CD4-positive, alpha-beta memory T cell (primary cell): ENCODE results near the gene PTPN3. TPM values are rescaled to one million over a fixed set of nuclear protein-coding genes. Genes with fewer than 3 reads are reported as not detected.

Experiments
- CTCF ChIA-PET: fragments of 350-600 bp; sonication (Branson Sonifier 250); formaldehyde crosslinking; loops from one replicate; lab custom pipeline; 2021; ENCODE audit warnings: inconsistent platforms; ENCODE audit not compliant: partially characterized antibody; lab: Charles Lee
- POLR2A ChIA-PET: fragments of 350-600 bp; sonication (Branson Sonifier 250); formaldehyde crosslinking; loops from one replicate; lab custom pipeline; 2021; ENCODE audit not compliant: partially characterized antibody; lab: Charles Lee
- DNase-seq, 5 donors: peaks; one replicate each; pipeline versions ENCODE4 v3.0.0 to v3.0.0-alpha.2; 2020 to 2022; ENCODE audit warnings: mixed read lengths in 1 of 5
- H3K27ac ChIP-seq: one replicate; pipeline ENCODE4 v1.7.0; 2013; ENCODE audit warnings: low read depth, low read length
- H3K27me3 ChIP-seq: 2 replicates; pipeline ENCODE4 v1.7.0; 2013; ENCODE audit warnings: mild to moderate bottlenecking, low read length, moderate library complexity; ENCODE audit not compliant: insufficient read depth
- H3K36me3 ChIP-seq: 2 replicates; pipeline ENCODE4 v1.7.0; 2013; ENCODE audit warnings: mild to moderate bottlenecking, low read length, moderate library complexity; ENCODE audit not compliant: insufficient read depth
- H3K4me1 ChIP-seq: 2 replicates; pipeline ENCODE4 v1.7.0; 2013; ENCODE audit warnings: mild to moderate bottlenecking, low read length, moderate library complexity; ENCODE audit not compliant: insufficient read depth
- H3K4me3 ChIP-seq, 2 donors: one replicate each; pipeline ENCODE4 v1.7.0; 2013; ENCODE audit warnings: low read length in 2 of 2, mild to moderate bottlenecking in 1 of 2
- H3K9me3 ChIP-seq, 2 donors: one replicate each; pipeline ENCODE4 v1.7.0; 2013; ENCODE audit warnings: low read length in 2 of 2, control low read depth in 1 of 2; ENCODE audit not compliant: control insufficient read depth in 1 of 2
- H3K27ac Mint-ChIP-seq, 7 donors: one replicate each; pipeline ENCODE4 v1.8.0; 2020 to 2021; ENCODE audit warnings: mixed read lengths in 7 of 7, mild to moderate bottlenecking in 6 of 7, inconsistent platforms in 3 of 7, moderate library complexity in 3 of 7
- H3K27me3 Mint-ChIP-seq, 2 donors: one replicate each; pipeline ENCODE4 v1.8.0; 2020 to 2021; ENCODE audit warnings: mixed read lengths in 2 of 2
- H3K36me3 Mint-ChIP-seq, 2 donors: one replicate each; pipeline ENCODE4 v1.8.0; 2020 to 2021; ENCODE audit warnings: mixed read lengths in 2 of 2, inconsistent platforms in 1 of 2, mild to moderate bottlenecking in 1 of 2
- H3K4me1 Mint-ChIP-seq, 4 donors: one replicate each; pipeline ENCODE4 v1.8.0; 2020 to 2021; ENCODE audit warnings: mixed read lengths in 4 of 4, mild to moderate bottlenecking in 1 of 4
- H3K4me3 Mint-ChIP-seq, 8 donors: one replicate each; pipeline ENCODE4 v1.8.0; 2020 to 2021; ENCODE audit warnings: mixed read lengths in 8 of 8, mild to moderate bottlenecking in 7 of 8, moderate library complexity in 6 of 8, inconsistent platforms in 3 of 8
- H3K9me3 Mint-ChIP-seq, 8 donors: one replicate each; pipeline ENCODE4 v1.8.0; 2020 to 2021; ENCODE audit warnings: mixed read lengths in 8 of 8, mild to moderate bottlenecking in 5 of 8, inconsistent platforms in 3 of 8, moderate library complexity in 1 of 8
- intact Hi-C: fragments of 100-400 bp; cut with micrococcal nuclease; formaldehyde crosslinking; loops from one replicate; pipeline ENCODE4 v1.15.1; 2023
- polyA plus RNA-seq, 2 donors: library from polyadenylated mRNA; unstranded; fragments of 300-500 nt; fragmentation: Illumina TruSeq; gene quantifications; one replicate each; pipeline ENCODE4 v1.2.3, GENCODE V29; 2021
- total RNA-seq, 2 experiments: library from RNA; stranded (reverse); gene quantifications; one replicate each; pipeline ENCODE4 v1.2.3, GENCODE V29; 2021

PTPN3 gene
- total and polyA plus RNA-seq, 4 experiments from 2014 or later, result not detected

- CTCF ChIA-PET, result interaction anchor here (0.9 kb wide), 1 partner anchor 10 kb away, joined by 3 read pairs; no protein-coding TSS in a partner anchor
Measured at GRCh38 chr9:109403766-109404320, 94.3 kb downstream of the PTPN3 start.

GRCh38 chr9:109403116-109403515 is 95.0 kb downstream of the PTPN3 start:
- H3K27ac Mint-ChIP-seq, result peak overlapping the region in 1 of 7 donors; percentile 17
- DNase-seq, result no peak
- H3K27me3 Mint-ChIP-seq, result peaks cover 10 to 11% of the 10 kb centered on the region in 2 donors
- no peaks in the 10 kb centered on the region for H3K36me3 ChIP-seq
- intact Hi-C loops, result no loop called here
- POLR2A ChIA-PET, result no interaction called here
- H3K9me3 Mint-ChIP-seq, result peaks cover 0 to 2% (median 0%) of the 10 kb centered on the region in 8 donors
- no peak overlapping the region for H3K4me3 Mint-ChIP-seq
- H3K4me1 ChIP-seq, result no peaks in the 10 kb centered on the region
- no peaks in the 10 kb centered on the region for H3K27me3 ChIP-seq
- H3K4me3 ChIP-seq, result no peak overlapping the region
- no peaks in the 10 kb centered on the region for H3K36me3 Mint-ChIP-seq
- no peaks in the 10 kb centered on the region for H3K9me3 ChIP-seq
- CTCF ChIA-PET, result no interaction called here
- no peak overlapping the region for H3K27ac ChIP-seq
- H3K4me1 Mint-ChIP-seq, result peaks cover 0 to 2% (median 0%) of the 10 kb centered on the region in 4 donors

More at GRCh38 chr9:109403766-109404320, 94.3 kb downstream of the PTPN3 start:
- no peaks in the 10 kb centered on the region for H3K27me3 ChIP-seq
- POLR2A ChIA-PET, result no interaction called here
- no peak overlapping the region for H3K4me3 ChIP-seq
- no peaks in the 10 kb centered on the region for H3K4me1 ChIP-seq
- no peaks in the 10 kb centered on the region for H3K9me3 Mint-ChIP-seq
- H3K36me3 ChIP-seq, result no peaks in the 10 kb centered on the region
- H3K4me1 Mint-ChIP-seq, result peaks cover 0 to 2% (median 0%) of the 10 kb centered on the region in 4 donors
- H3K9me3 ChIP-seq, result no peaks in the 10 kb centered on the region
- H3K27me3 Mint-ChIP-seq, result peaks cover 10 to 11% of the 10 kb centered on the region in 2 donors
- H3K27ac ChIP-seq, result no peak overlapping the region
- intact Hi-C loops, result no loop called here
- no peak overlapping the region for H3K4me3 Mint-ChIP-seq
- H3K27ac Mint-ChIP-seq, result no peak overlapping the region
- no peaks in the 10 kb centered on the region for H3K36me3 Mint-ChIP-seq
- DNase-seq, result no peak

DNA sequence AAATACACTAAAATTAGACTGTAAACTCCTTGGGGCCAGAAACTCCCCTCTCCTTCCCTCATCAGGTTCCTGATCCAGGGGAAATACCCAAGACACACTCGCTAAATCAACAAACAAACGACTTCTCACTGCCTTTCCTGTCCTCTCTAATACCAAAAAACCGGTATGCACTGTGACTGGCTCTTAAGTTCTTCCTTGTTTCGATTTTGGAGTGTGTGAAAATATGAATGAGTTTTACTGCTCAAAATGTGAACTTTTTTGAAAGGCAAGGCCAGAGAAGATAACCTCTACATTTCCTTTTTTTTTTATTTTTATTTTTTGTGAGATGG is 96.2 kb downstream of the PTPN3 start:
- H3K4me1 Mint-ChIP-seq, result peaks cover 0 to 2% (median 0%) of the 10 kb centered on the region in 4 donors
- no peaks in the 10 kb centered on the region for H3K27me3 ChIP-seq
- intact Hi-C loops, result no loop called here
- H3K4me3 ChIP-seq, result no peak overlapping the region
- H3K27me3 Mint-ChIP-seq, result peaks cover 10 to 11% of the 10 kb centered on the region in 2 donors
- no peak overlapping the region for H3K27ac Mint-ChIP-seq
- no peak overlapping the region for H3K4me3 Mint-ChIP-seq
- no peaks in the 10 kb centered on the region for H3K36me3 ChIP-seq
- ChIA-PET CTCF (no interaction called here), POLR2A (no interaction called here)
- no peak overlapping the region for H3K27ac ChIP-seq
- H3K36me3 Mint-ChIP-seq, result no peaks in the 10 kb centered on the region
- no peaks in the 10 kb centered on the region for H3K4me1 ChIP-seq
- no peaks in the 10 kb centered on the region for H3K9me3 ChIP-seq
- no peak for DNase-seq
- peaks cover 0 to 2% (median 0%) of the 10 kb centered on the region in 8 donors for H3K9me3 Mint-ChIP-seq

DNA sequence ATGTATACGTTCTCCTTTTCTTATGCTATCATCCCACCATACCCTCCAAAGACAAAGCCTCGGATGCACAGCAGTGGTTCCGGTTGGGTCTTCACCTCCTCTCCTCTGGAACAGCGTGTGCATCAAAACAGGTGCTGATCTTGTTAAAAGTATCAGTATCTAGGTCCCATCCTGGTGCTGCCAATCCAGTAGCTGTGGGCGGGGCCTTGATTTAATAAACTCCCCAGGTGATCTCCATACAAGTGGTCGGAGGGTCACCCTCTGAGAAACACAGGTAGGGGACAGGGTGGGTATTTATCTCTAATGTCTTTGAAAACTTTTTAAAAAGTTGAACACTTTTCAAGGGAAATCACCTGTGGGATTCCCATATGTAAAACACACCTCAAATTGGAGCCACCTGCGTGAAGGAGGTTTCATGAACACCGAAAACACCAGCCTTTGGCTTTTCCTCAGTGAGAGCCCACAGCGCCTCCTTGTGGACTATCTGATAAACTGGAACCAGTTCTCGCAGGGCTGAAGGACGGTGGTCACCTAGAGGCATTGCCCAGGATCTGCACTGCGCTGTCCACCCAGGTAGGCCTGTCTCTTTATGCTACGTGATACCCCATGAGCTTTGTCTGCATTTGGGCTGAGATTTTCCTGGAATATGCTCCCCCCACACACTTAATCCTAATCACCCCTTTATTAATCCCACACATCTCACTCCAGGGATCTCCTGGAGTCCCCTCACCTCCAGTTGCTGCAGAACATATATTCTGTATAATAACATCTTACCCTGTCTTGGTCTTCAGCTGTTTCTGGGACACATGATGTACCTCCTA is 96.7 kb downstream of the PTPN3 start:
- peaks cover 0 to 3% (median 0%) of the 10 kb centered on the region in 8 donors for H3K9me3 Mint-ChIP-seq
- no peak overlapping the region for H3K4me3 Mint-ChIP-seq
- H3K27me3 ChIP-seq, result no peaks in the 10 kb centered on the region
- H3K9me3 ChIP-seq, result no peaks in the 10 kb centered on the region
- H3K4me3 ChIP-seq, result no peak overlapping the region
- no peak overlapping the region for H3K27ac Mint-ChIP-seq
- ChIA-PET POLR2A (no interaction called here), CTCF (no interaction called here)
- intact Hi-C loops, result no loop called here
- H3K4me1 Mint-ChIP-seq, result peaks cover 0 to 2% (median 0%) of the 10 kb centered on the region in 4 donors
- peaks cover 10 to 15% of the 10 kb centered on the region in 2 donors for H3K27me3 Mint-ChIP-seq
- peak in 1 of 5 donors; percentile 4 for DNase-seq
- no peaks in the 10 kb centered on the region for H3K36me3 ChIP-seq
- no peaks in the 10 kb centered on the region for H3K36me3 Mint-ChIP-seq
- no peaks in the 10 kb centered on the region for H3K4me1 ChIP-seq
- no peak overlapping the region for H3K27ac ChIP-seq

DNA sequence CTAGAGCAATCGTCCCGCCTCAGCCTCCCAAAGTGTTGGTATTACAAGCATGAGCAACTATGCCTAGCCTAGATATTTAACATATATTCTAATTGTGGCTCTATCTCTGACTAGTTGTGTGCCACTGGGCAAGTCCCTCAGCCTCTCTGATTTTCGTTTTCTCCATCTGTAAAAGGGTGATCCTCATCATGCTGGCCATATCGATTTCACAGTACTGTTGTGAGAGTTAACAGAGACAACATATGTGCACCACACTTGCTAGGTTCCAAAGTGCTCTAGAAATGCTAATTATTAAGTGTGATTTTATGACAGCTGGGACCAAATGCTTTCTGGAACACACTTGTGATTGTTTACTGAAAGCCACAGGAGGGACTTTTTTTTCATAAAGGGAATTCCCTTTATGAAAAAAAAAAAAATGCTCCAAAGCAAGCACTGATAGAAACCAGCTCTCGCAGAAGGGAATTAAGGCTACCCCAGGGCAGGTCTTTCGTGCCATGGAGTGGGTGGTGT is 98.8 kb downstream of the PTPN3 start:
- H3K36me3 Mint-ChIP-seq, result no peaks in the 10 kb centered on the region
- no peak overlapping the region for H3K27ac Mint-ChIP-seq
- peaks cover 0 to 3% (median 0%) of the 10 kb centered on the region in 8 donors for H3K9me3 Mint-ChIP-seq
- no peak for DNase-seq
- H3K4me3 Mint-ChIP-seq, result no peak overlapping the region
- H3K4me1 ChIP-seq, result no peaks in the 10 kb centered on the region
- CTCF ChIA-PET, result no interaction called here
- H3K27me3 Mint-ChIP-seq, result peaks cover 10 to 19% of the 10 kb centered on the region in 2 donors
- intact Hi-C loops, result no loop called here
- no peaks in the 10 kb centered on the region for H3K9me3 ChIP-seq
- peaks cover 0 to 2% (median 0%) of the 10 kb centered on the region in 4 donors for H3K4me1 Mint-ChIP-seq
- H3K27me3 ChIP-seq, result no peaks in the 10 kb centered on the region
- POLR2A ChIA-PET, result no interaction called here
- H3K4me3 ChIP-seq, result no peak overlapping the region
- no peaks in the 10 kb centered on the region for H3K36me3 ChIP-seq
- H3K27ac ChIP-seq, result no peak overlapping the region

GRCh38 chr9:109391176-109391575 is 106.9 kb downstream of the PTPN3 start:
- no peaks in the 10 kb centered on the region for H3K9me3 Mint-ChIP-seq
- POLR2A ChIA-PET, result no interaction called here
- no peaks in the 10 kb centered on the region for H3K4me1 Mint-ChIP-seq
- Histone ChIP-seq H3K27ac (no peak overlapping the region), H3K4me3 (no peak overlapping the region), H3K27me3 (no peaks in the 10 kb centered on the region), H3K36me3 (no peaks in the 10 kb centered on the region), H3K9me3 (no peaks in the 10 kb centered on the region), H3K4me1 (no peaks in the 10 kb centered on the region)
- CTCF ChIA-PET, result no interaction called here
- H3K36me3 Mint-ChIP-seq, result no peaks in the 10 kb centered on the region
- no peak for DNase-seq
- intact Hi-C loops, result no loop called here
- H3K27me3 Mint-ChIP-seq, result peaks cover 5 to 20% of the 10 kb centered on the region in 2 donors
- no peak overlapping the region for H3K27ac Mint-ChIP-seq
- no peak overlapping the region for H3K4me3 Mint-ChIP-seq

DNA sequence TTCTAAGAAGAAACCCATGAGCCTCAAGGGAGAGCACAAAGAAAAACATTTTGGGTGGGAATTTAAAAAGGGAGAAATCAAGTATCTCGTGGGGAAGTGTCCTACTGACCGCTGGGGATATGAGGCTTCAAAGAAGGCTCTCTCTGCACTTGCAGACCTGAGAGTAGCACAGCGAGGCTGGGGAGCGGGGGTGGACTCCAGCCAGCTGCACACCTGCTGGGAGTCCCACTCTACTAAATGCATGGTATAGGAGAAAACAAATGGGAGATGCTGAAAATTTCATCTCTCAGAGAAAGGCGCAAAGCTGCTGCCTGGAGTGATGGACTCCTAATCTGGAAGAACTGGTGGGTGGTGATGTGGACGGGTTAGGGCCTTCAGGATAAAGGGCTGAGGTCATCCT is 110.3 kb downstream of the PTPN3 start:
- Mint-ChIP-seq H3K9me3 (peaks cover 0 to 3% (median 0%) of the 10 kb centered on the region in 8 donors), H3K4me1 (no peaks in the 10 kb centered on the region), H3K27ac (no peak overlapping the region), H3K36me3 (no peaks in the 10 kb centered on the region), H3K4me3 (no peak overlapping the region), H3K27me3 (peaks cover 10 to 26% of the 10 kb centered on the region in 2 donors)
- intact Hi-C loops, result no loop called here
- Histone ChIP-seq H3K27me3 (no peaks in the 10 kb centered on the region), H3K4me3 (no peak overlapping the region), H3K36me3 (no peaks in the 10 kb centered on the region), H3K4me1 (no peaks in the 10 kb centered on the region), H3K9me3 (no peaks in the 10 kb centered on the region), H3K27ac (no peak overlapping the region)
- POLR2A ChIA-PET, result no interaction called here
- DNase-seq, result no peak
- CTCF ChIA-PET, result no interaction called here
